ENCODE data around the gene SLC17A3.

Gene SLC17A3

DNA sequence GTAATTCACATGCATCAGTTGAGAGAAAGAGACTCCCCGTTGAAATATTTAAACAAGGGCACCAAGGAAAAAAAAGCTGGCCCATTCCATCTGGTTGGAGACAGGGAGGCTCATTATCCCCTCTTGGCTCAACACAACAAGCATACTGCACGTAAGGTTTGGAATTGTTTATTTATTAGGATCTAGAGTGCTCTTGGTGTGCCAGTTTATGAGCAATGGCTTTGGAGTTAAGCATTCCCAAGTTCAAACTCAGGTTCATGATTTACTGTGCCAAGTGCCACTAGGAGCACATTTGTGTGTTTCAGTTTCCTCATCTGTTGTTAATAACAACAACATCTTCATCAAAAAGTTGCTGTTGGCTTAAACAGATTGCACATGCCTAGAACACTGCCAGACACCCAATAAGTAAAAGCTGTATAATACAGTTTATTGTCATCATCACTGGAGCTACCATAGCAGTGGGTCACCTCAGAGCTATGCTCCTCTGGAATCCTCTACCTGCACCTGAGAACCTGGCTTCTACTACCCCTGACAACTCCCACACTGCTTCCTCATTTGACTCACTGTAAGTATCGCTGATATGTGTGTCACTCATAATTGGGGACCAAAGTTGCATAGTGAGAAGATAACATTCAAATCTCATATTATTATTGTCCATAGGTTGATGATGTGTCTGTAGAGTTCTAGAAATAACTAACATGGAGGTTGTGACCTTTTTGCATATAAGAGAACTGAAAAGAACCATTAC lies 5.4 kb downstream of the SLC17A3 start:
- H3K79me2 ChIP-seq (ENCODE audit: insufficient read depth, low read length) = no peaks in the 10 kb centered on the region
- no peaks in the 10 kb centered on the region for H3K9me3 ChIP-seq (ENCODE audit: insufficient read depth, low read length, severe bottlenecking)
- no peak overlapping the region for H3K4me2 ChIP-seq (ENCODE audit: insufficient read depth, low read length)
- no peak overlapping the region for H3K27ac ChIP-seq (ENCODE audit: low read length)
- no peaks in the 10 kb centered on the region for H4K20me1 ChIP-seq (ENCODE audit: insufficient read depth, low read length)
- TF ChIP-seq EZH2 (IDR thresholded peaks at IDR 0.05; ENCODE audit: borderline replicate concordance, low read depth, low read length, severe bottlenecking) (no peak), CTCF (IDR thresholded peaks at IDR 0.05; ENCODE audit: borderline replicate concordance, extremely low read depth, low read length, poor library complexity, severe bottlenecking) (no peak)
- no peaks in the 10 kb centered on the region for H3K36me3 ChIP-seq (ENCODE audit: insufficient read depth, low read length)
- DNase-seq (no peak), ATAC-seq (ENCODE audit: insufficient read depth, low read depth) (no peak)
- peaks cover 6% of the 10 kb centered on the region for H3K27me3 ChIP-seq (ENCODE audit: insufficient read depth, low read length, poor library complexity)
- H3K4me1 ChIP-seq (ENCODE audit: insufficient read depth, low read length) = peaks cover 7% of the 10 kb centered on the region; the same call in 1 of the 2 replicates
- no peak overlapping the region for H2AFZ ChIP-seq (ENCODE audit: low read depth, low read length)
- no peak overlapping the region for H3K4me3 ChIP-seq (ENCODE audit: low read depth in 1 of 2, low read length in 2 of 2)
- no peak overlapping the region for H3K9ac ChIP-seq (ENCODE audit: low read depth, low read length)

DNA sequence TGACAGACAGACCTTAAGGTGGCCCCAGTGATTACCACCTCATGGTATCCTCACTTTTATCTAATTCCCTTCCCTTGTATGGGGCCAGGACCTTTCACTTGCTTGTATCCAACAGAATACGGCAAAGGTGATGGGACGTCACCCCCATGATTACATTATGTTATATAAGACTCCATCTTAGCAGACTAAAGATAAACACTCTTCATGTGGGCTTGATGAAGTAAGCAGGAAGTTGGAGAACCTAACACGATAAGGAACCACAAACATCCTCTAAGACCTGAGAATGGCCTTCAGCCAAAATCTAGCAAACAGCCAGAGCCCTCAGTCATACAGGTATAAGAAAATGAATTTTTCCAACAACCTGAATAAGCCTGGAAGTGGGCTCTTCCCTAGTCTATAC lies 8.0 kb downstream of the SLC17A3 start:
- TF ChIP-seq EZH2 (IDR thresholded peaks at IDR 0.05; ENCODE audit: borderline replicate concordance, low read depth, low read length, severe bottlenecking) (no peak), CTCF (IDR thresholded peaks at IDR 0.05; ENCODE audit: borderline replicate concordance, extremely low read depth, low read length, poor library complexity, severe bottlenecking) (no peak)
- H3K4me3 ChIP-seq (ENCODE audit: low read depth in 1 of 2, low read length in 2 of 2) = no peak overlapping the region
- H2AFZ ChIP-seq (ENCODE audit: low read depth, low read length) = no peak overlapping the region
- H3K79me2 ChIP-seq (ENCODE audit: insufficient read depth, low read length) = no peaks in the 10 kb centered on the region
- H3K9me3 ChIP-seq (ENCODE audit: insufficient read depth, low read length, severe bottlenecking) = no peaks in the 10 kb centered on the region
- no peaks in the 10 kb centered on the region for H3K36me3 ChIP-seq (ENCODE audit: insufficient read depth, low read length)
- DNase-seq = peak; percentile 8
- H3K4me2 ChIP-seq (ENCODE audit: insufficient read depth, low read length) = no peak overlapping the region
- H3K4me1 ChIP-seq (ENCODE audit: insufficient read depth, low read length) = peaks cover 7% of the 10 kb centered on the region; the same call in 1 of the 2 replicates
- no peak overlapping the region for H3K27ac ChIP-seq (ENCODE audit: low read length)
- peak; percentile 88 for ATAC-seq (ENCODE audit: insufficient read depth, low read depth)
- no peak overlapping the region for H3K9ac ChIP-seq (ENCODE audit: low read depth, low read length)
- H4K20me1 ChIP-seq (ENCODE audit: insufficient read depth, low read length) = no peaks in the 10 kb centered on the region
- peaks cover 4% of the 10 kb centered on the region for H3K27me3 ChIP-seq (ENCODE audit: insufficient read depth, low read length, poor library complexity)

GRCh38 chr6:25863360-25863759 lies 10.7 kb downstream of the SLC17A3 start:
- Histone ChIP-seq H3K4me3 (ENCODE audit: low read depth in 1 of 2, low read length in 2 of 2) (no peak overlapping the region), H2AFZ (ENCODE audit: low read depth, low read length) (no peak overlapping the region), H3K9me3 (ENCODE audit: insufficient read depth, low read length, severe bottlenecking) (no peaks in the 10 kb centered on the region), H3K4me1 (ENCODE audit: insufficient read depth, low read length) (peaks cover 7% of the 10 kb centered on the region; the same call in 1 of the 2 replicates), H3K27ac (ENCODE audit: low read length) (no peak overlapping the region), H3K36me3 (ENCODE audit: insufficient read depth, low read length) (no peaks in the 10 kb centered on the region), H3K9ac (ENCODE audit: low read depth, low read length) (no peak overlapping the region), H3K4me2 (ENCODE audit: insufficient read depth, low read length) (no peak overlapping the region), H3K79me2 (ENCODE audit: insufficient read depth, low read length) (no peaks in the 10 kb centered on the region), H3K27me3 (ENCODE audit: insufficient read depth, low read length, poor library complexity) (peaks cover 4% of the 10 kb centered on the region), H4K20me1 (ENCODE audit: insufficient read depth, low read length) (no peaks in the 10 kb centered on the region)
- DNase-seq (no peak), ATAC-seq (ENCODE audit: insufficient read depth, low read depth) (no peak)
- no peak for TF ChIP-seq CTCF (IDR thresholded peaks at IDR 0.05; ENCODE audit: borderline replicate concordance, extremely low read depth, low read length, poor library complexity, severe bottlenecking)
- TF ChIP-seq EZH2 (IDR thresholded peaks at IDR 0.05; ENCODE audit: borderline replicate concordance, low read depth, low read length, severe bottlenecking) = no peak
